ENCODE measurements around the gene AP1S2.

GRCh38 chrX:15866147-15866546 lies 11.5 kb upstream of the AP1S2 start:
- TF ChIP-seq CTCF (IDR thresholded peaks at IDR 0.05): no peak
- no peak for TF ChIP-seq EP300 (IDR thresholded peaks at IDR 0.05)
- TF ChIP-seq POLR2A (IDR thresholded peaks at IDR 0.05): no peak

Data from suprapubic skin (tissue), 3 donors.